OCI-LY3 (cell line): ENCODE measurements around the gene RTP4.

ENCODE experiments used
- H2AFZ ChIP-seq: fragments of 200-600, 300-600 bp; shearing (Covaris generic); 2 replicates; pipeline ENCODE4 v1.6.0; 2014; ENCODE audit warnings: antibody characterized with exemption, low read depth, low read length
- H3K27ac ChIP-seq: fragments of 200-600, 300-600 bp; sonication (generic); 2 replicates; pipeline ENCODE4 v1.5.1; 2014; ENCODE audit warnings: mild to moderate bottlenecking, low read length, moderate library complexity, mixed read lengths
- H3K27me3 ChIP-seq: fragments of 200-600, 300-600 bp; sonication (generic); 2 replicates; pipeline ENCODE4 v1.6.1; 2014; ENCODE audit warnings: low read depth, low read length, mixed read lengths
- H3K36me3 ChIP-seq: fragments of 200-600, 300-600 bp; sonication (generic); replicated peaks from 2 replicates; pipeline ENCODE3; 2014; ENCODE audit warnings: low read depth, low read length, mixed read lengths
- H3K4me1 ChIP-seq: fragments of 300-600, 200-600 bp; sonication (generic); 2 replicates; pipeline ENCODE4 v1.6.1; 2014; ENCODE audit warnings: low read length, mixed read lengths
- H3K4me2 ChIP-seq: fragments of 200-600, 300-600 bp; sonication (generic); 2 replicates; pipeline ENCODE4 v1.6.1; 2014; ENCODE audit warnings: low read length, mixed read lengths
- H3K4me3 ChIP-seq: fragments of 300-600, 200-600 bp; sonication (generic); 2 replicates; pipeline ENCODE4 v1.5.1; 2014; ENCODE audit warnings: antibody characterized with exemption, mild to moderate bottlenecking, low read length, moderate library complexity
- H3K79me2 ChIP-seq: fragments of 300-600, 200-600 bp; shearing (Covaris generic); 2 replicates; pipeline ENCODE4 v1.6.1; 2014; ENCODE audit warnings: mild to moderate bottlenecking, low read length, mixed read lengths
- H3K9ac ChIP-seq: fragments of 300-600, 200-600 bp; shearing (Covaris generic); 2 replicates; pipeline ENCODE4 v1.6.0; 2014; ENCODE audit warnings: mild to moderate bottlenecking, low read length, moderate library complexity
- H3K9me3 ChIP-seq: fragments of 200-600, 300-600 bp; shearing (Covaris generic); 2 replicates; pipeline ENCODE4 v1.6.1; 2014; ENCODE audit warnings: low read length, mixed read lengths; ENCODE audit not compliant: insufficient read depth
- H4K20me1 ChIP-seq: fragments of 200-600, 300-600 bp; sonication (generic); 2 replicates; pipeline ENCODE4 v1.6.1; 2016; ENCODE audit warnings: low read length, mixed read lengths; ENCODE audit not compliant: insufficient read depth
- CTCF ChIP-seq: fragments of 200-600, 300-600 bp; sonication (generic); IDR thresholded peaks from 2 replicates; pipeline ENCODE4 v1.5.1; 2014; ENCODE audit warnings: antibody characterized with exemption, low read length, low read depth
- EZH2phosphoT487 ChIP-seq: fragments of 200-600 bp; shearing (Covaris generic); IDR thresholded peaks from 2 replicates; pipeline ENCODE4 v1.6.1; 2018; ENCODE audit warnings: antibody characterized with exemption, mixed run types, low read depth

Gene RTP4

GRCh38 chr3:187398955-187399354 lies 30.8 kb downstream of the RTP4 start:
- no peak overlapping the region for H3K4me2 ChIP-seq
- H3K36me3 ChIP-seq: no peaks in the 10 kb centered on the region
- no peak overlapping the region for H3K27ac ChIP-seq
- no peaks in the 10 kb centered on the region for H3K79me2 ChIP-seq
- no peak overlapping the region for H3K4me3 ChIP-seq
- H3K4me1 ChIP-seq: no peaks in the 10 kb centered on the region
- no peak overlapping the region for H3K9ac ChIP-seq
- H3K27me3 ChIP-seq: no peaks in the 10 kb centered on the region; the same call in 1 of the 2 replicates
- H3K9me3 ChIP-seq: no peaks in the 10 kb centered on the region
- H4K20me1 ChIP-seq: no peaks in the 10 kb centered on the region
- TF ChIP-seq EZH2phosphoT487: no peak
- TF ChIP-seq CTCF: no peak
- no peak overlapping the region for H2AFZ ChIP-seq

- no peaks in the 10 kb centered on the region for H3K36me3 ChIP-seq
- H3K9ac ChIP-seq: no peak overlapping the region
- no peak overlapping the region for H3K4me2 ChIP-seq
- no peaks in the 10 kb centered on the region for H3K79me2 ChIP-seq
- TF ChIP-seq CTCF (no peak), EZH2phosphoT487 (no peak)
- no peak overlapping the region for H3K27ac ChIP-seq
- no peak overlapping the region for H3K4me3 ChIP-seq
- H3K27me3 ChIP-seq: no peaks in the 10 kb centered on the region; the same call in 1 of the 2 replicates
- H3K9me3 ChIP-seq: no peaks in the 10 kb centered on the region
- H2AFZ ChIP-seq: no peak overlapping the region
- H4K20me1 ChIP-seq: no peaks in the 10 kb centered on the region
- H3K4me1 ChIP-seq: no peaks in the 10 kb centered on the region
Measured at GRCh38 chr3:187400756-187401155, 32.6 kb downstream of the RTP4 start.

- no peaks in the 10 kb centered on the region for H3K9me3 ChIP-seq
- no peak for TF ChIP-seq EZH2phosphoT487
- no peak for TF ChIP-seq CTCF
- H4K20me1 ChIP-seq: no peaks in the 10 kb centered on the region
- H3K4me3 ChIP-seq: no peak overlapping the region
- H3K79me2 ChIP-seq: no peaks in the 10 kb centered on the region
- H3K27me3 ChIP-seq: no peaks in the 10 kb centered on the region; the same call in 1 of the 2 replicates
- H3K4me1 ChIP-seq: no peaks in the 10 kb centered on the region
- no peak overlapping the region for H2AFZ ChIP-seq
- no peak overlapping the region for H3K4me2 ChIP-seq
- H3K36me3 ChIP-seq: no peaks in the 10 kb centered on the region
- H3K27ac ChIP-seq: no peak overlapping the region
- no peak overlapping the region for H3K9ac ChIP-seq
Measured at GRCh38 chr3:187401856-187402255, 33.7 kb downstream of the RTP4 start.

GRCh38 chr3:187403768-187404288 lies 35.6 kb downstream of the RTP4 start:
- Histone ChIP-seq H3K27ac (no peak overlapping the region), H4K20me1 (no peaks in the 10 kb centered on the region), H2AFZ (no peak overlapping the region), H3K9ac (no peak overlapping the region), H3K79me2 (no peaks in the 10 kb centered on the region), H3K4me3 (no peak overlapping the region), H3K9me3 (no peaks in the 10 kb centered on the region), H3K36me3 (no peaks in the 10 kb centered on the region), H3K4me2 (no peak overlapping the region), H3K4me1 (no peaks in the 10 kb centered on the region), H3K27me3 (no peaks in the 10 kb centered on the region; the same call in 1 of the 2 replicates)
- no peak for TF ChIP-seq CTCF
- no peak for TF ChIP-seq EZH2phosphoT487
